Stimulated activated CD4-positive, alpha-beta T cell treated with anti-CD3 and anti-CD28 coated beads, Interleukin-1b, Interleukin-23, amount 100 ng/mL, for 1 hour (primary cell): Measurements from ENCODE around the gene OR1A2.
"Not testable (repeated sequence)": the region's sequence is repeated elsewhere in the genome, so short reads cannot be mapped to it uniquely, and the experiment has no call there.

Experiments used
- DNase-seq, 2 donors: peaks; one replicate each; pipeline ENCODE4 v3.0.0-alpha.2; 2020; ENCODE audit warnings: low read depth in 2 of 2

Gene OR1A2, protein sequence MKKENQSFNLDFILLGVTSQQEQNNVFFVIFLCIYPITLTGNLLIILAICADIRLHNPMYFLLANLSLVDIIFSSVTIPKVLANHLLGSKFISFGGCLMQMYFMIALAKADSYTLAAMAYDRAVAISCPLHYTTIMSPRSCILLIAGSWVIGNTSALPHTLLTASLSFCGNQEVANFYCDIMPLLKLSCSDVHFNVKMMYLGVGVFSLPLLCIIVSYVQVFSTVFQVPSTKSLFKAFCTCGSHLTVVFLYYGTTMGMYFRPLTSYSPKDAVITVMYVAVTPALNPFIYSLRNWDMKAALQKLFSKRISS

DNA sequence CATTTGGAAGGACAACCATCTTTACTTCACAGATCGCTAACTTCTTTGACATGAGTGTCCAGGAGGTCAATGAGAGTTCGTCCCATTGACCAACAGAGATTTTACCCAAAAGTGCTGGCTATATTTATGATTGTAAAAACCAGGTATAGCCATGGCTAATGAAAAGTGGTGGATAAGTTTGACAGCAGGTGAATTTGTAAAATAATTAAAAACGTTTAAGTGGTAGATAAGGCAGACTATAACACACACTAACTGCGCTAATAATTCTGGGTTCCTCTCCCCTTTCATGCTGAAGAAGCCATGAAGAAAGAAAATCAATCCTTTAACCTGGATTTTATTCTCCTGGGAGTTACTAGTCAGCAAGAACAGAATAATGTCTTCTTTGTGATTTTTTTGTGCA lies at the start of gene OR1A2:
OR1A2 (plus strand) TSS at position 301 of the 400 bp plus-strand sequence; CDS start at position 301, 0 bp downstream.
- DNase-seq, result no peak

DNA sequence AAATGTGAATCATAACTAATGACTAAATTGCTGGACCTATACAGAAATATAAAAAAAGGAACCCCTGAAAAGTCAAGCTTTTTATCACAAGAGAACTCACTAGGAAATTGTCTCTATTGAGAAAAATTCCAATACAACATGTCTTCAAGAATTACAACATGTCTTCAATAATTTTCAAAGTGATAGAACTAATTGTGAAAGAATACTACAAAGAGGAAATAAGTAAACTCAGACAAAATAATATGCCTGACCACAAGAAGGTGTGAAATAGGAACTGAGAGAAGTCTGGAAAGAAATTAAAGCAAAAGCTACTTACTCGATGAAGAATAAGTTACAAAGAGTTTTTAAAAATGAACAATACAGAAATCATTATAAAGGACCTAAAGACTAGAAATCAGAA lies 40.1 kb upstream of the OR1A2 start:
- no peak for DNase-seq

DNA sequence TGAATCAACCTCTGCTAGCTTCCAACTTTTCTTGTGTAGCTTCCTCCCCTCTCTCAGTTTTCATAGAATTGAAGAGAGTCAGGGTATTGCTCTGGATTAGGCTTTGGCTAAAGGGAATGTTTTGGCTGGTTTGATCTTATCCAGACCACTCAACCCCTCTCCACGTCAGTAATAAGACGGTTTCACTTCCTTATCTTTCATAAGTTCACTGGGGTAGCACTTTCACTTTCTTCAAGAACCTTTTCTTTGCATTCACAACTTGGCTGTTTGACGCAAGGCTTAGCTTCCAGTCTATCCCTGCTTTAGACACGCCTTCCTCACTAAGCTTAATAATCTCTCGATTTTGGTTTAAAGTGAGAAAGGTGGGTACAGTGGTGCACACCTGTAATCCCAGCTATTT lies 29.7 kb upstream of the OR1A2 start:
- DNase-seq, result no peak

DNA sequence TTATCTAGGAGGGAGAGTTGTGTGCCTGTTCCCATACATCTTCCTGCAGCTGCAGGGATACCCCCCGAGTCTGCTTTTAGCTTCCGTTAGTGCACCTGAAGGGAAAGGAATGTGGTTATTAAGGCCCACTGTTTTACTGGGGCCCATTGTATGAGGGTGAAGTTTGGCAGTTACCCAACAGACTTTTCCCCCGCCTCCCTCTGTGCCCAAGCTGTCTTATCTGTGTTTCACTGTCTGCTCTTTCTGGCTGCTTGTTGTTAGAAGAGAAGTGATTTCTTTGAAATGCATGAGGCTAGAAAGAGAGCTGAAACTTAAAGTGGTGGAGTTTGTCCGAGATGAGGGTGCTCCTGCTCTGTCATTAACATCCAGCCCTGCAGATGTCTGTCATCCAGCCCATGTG lies 7.4 kb upstream of the OR1A2 start:
- no peak for DNase-seq

DNA sequence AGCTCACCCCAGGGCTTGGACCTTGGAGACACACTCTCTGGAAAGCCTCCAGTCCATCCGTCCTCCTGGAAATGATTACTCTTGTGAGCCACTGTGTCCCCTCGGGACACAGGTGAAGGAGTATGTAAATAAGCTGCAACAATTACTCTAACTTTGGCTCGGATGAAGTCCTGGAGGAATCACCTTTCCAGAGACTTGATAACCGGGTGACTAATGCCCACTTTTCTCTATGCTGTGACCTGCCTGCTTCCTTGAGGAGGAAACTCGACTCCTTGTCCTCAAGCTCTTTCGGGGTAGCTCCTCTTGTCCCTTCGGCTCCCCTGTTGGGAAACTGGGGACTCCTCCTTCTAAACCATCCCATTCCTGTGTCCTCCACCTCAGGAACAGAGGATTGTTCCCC lies 10.0 kb downstream of the OR1A2 start, which contains the start of gene OR1A1:
OR1A1 (plus strand) TSS at position 301 of the 400 bp plus-strand sequence. CDS start 7,954 bp downstream, outside the sequence.
- DNase-seq, result no peak

DNA sequence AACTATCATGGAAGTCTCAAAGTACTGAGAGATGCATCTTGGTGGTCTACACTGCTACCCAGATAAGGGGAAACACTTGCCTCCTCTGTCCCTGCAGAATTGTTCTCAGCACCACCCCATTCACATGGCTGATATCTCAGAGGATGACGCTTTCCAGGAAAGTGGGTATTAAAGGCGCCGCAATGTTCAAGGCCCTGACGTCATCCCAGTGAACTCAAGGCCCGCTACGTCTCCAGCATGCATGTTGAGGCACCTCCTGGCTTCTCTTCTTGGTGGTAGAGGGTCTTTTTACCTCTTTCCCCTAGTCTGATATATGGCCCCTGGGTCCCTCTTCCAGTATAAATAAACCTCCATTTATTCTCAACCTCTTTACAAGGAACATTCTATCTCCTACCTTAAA lies 11.2 kb downstream of the OR1A2 start:
- DNase-seq, result no peak

DNA sequence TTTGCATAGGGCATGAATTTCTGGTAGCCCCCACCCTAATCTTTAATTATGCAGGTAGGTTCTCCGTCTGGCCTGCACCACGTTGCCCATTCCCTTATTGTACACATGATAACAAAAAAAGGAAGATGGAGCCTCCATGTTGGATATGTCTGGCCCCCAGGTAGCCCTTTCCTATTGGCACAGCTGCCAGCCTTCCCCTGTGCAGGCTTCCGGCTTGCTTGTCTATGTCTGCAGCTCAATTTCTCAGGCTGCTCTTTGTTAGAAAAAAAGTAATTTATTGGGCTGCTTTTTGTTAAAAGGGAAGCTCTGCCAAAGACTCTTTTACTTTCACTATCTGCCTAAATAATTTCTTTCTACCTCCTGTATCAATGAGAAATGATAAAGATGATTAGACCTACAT lies 15.7 kb downstream of the OR1A2 start:
- DNase-seq, result no peak

DNA sequence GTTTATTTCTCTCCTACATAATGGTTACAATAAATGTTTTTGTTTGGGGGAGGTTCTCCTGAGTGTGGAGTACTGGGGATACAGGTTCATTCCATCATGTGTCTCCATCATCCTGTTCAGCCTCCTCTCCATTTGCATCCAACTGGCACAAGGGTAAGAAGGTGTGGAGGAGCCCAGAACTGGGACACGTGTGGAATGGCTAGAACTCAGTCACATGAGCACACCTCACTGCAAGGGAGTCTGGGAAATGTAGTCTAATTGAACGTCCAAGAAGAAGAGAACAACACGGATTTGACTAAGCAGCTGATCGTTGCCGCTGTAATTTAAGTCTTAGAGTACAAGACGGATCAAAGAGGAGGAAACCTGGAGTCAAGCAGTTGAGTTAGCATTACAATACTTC lies 16.3 kb downstream of the OR1A2 start:
- no peak for DNase-seq

DNA sequence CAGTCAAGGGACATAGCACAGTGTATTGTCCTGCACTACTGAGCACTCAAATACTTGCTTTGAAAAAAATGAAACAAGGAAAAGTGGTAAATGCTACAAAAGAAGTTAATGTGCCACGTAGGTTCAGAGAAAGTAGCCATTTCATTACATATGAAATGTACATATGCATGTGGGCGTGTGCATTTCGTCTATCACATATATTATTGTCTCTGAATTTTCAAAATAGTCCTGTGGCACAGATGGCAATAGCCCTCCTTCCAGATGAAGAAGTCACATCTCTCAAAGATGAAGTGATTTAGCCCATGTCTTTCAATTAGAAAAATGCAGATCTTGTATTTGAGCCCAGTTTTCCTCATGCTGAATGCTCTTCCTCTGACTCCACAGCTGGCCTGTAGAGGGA lies 22.7 kb downstream of the OR1A2 start:
- DNase-seq, result not testable (repeated sequence)

DNA sequence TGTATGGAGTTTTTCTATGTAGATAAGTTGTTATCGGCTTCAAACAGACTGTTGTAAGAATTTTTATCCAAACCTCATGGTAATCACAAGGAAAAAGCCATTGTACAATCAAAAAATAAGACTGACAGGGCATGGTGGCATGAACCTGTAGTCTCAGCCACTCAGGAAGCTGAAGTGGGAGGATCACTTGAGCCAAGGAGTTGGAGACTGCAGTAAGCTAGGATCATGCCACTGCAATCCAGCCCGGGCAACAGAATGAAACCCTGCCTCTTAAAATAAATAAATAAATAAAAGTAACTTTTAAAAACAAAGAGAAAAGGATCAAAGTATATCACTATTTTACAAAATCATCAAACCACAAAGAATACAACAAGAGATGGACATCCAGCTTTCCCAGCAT lies 24.5 kb downstream of the OR1A2 start:
- no peak for DNase-seq

DNA sequence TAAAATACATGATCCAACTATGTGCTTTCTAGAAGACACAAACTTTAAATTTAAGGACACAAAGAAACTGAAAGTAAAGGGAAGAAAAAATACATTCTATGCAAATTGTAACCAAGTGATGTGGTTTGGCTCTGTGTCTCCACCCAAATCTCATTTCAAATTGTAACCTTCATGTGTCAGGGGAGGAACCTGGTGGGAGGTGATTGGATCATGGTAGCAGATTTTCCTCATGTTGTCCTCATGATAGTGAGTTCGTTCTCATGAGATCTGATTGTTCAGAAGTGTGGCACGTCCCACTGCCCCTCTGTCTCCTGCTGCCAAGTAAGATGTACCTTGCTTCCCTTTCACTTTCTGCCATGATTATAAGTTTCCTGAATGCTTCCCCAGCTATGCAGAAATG lies 25.2 kb downstream of the OR1A2 start:
- DNase-seq, result no peak

DNA sequence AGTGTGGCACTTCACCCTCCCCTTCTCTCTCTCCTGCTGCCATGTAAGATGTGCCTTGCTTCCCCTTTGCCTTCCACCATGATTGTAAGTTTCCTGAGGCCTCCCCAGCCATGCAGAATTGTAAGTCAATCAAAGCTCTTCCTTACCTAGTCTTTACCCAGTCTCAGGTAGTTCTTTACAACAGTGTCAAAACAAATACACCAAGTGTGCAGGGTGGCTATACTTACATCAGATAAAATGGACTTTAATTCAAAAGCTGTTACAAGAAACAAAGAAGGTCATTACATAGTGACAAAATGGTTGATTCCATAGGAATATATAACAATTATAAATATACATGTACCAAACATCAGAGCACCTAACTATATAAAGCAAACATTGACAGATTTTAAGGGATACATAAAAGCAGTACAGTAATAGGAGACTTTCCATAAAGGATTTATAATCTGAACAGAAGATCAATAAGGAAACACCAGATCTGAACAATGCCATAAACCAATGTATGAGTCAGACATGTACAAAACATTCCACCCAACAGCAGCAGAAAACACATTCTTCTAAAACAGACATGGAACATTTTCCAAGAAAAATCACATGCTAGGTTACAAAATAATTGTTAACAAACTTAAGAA lies 27.5 kb downstream of the OR1A2 start:
- not testable (repeated sequence) for DNase-seq

DNA sequence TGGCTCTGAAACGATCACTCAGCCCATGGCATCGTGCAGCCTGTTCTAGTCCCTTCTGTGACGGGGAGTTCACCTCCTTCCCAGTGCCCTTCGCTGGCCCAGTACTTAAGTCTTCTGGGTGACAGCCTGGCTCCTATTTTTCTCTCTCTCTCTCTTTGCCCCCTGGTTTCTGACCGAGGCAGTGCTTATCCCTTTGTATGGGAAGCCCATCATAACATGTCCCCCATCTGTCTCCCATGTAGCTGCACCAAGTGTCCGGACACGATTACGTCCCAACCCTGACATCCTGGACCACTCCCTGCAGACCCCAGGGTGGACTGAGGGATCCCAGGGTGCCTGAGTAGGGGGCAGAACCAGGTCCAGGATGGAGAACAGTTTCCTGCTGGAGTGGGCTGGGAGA lies 35.0 kb downstream of the OR1A2 start:
- DNase-seq, result not testable (repeated sequence)

DNA sequence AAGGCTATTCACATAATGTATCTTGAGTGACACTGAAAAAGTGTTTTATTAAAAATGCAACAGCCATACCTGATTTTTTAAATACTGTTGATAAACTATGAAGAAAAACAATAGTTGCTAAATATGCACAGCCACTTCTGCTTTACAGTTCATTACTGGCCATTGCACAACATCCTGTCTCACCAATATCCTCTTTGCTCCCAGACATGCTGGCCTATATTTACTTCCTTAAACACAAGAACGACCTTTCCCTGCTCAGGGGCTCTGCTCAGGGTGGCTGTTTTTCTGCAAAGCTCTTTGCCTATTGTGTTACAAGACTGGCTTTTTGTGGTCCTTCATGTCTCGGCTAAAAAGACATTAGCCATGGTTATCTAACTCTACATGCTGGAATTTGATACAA lies 41.4 kb downstream of the OR1A2 start:
- DNase-seq, result not testable (repeated sequence)

DNA sequence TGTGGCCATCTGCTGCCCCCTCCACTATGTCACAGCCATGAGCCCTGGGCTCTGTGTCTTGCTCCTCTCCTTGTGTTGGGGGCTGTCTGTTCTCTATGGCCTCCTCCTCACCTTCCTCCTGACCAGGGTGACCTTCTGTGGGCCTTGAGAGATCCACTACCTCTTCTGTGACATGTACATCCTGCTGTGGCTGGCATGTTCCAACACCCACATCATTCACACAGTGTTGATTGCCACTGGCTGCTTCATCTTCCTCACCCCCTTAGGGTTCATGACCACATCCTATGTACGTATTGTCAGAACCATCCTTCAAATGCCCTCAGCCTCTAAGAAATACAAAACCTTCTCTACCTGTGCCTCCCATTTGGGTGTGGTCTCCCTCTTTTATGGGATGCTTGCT lies 43.7 kb downstream of the OR1A2 start:
- not testable (repeated sequence) for DNase-seq

DNA sequence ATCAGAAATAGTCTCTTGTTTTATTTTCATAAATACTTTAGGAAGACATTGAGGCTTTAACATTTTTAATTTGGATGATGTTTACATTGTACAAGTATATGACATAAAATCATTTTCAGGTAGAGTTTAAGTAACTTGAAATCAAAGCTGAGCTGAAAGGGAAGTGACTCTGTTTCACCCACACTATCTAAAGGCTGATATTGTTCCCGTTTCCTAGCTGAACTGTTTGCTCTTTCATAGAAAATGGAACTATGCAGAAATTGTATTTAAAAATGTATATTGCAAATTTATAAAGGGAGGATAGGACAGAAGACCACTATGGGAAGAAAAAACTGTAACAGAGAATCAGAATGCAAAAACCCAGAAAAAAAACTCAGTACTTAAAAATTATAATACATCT lies 47.5 kb downstream of the OR1A2 start:
- DNase-seq, result not testable (repeated sequence)
